HepG2 (cell line): ENCODE results near the gene TMTC2. TPM values are rescaled to one million over a fixed set of nuclear protein-coding genes. Genes with fewer than 3 reads are reported as not detected.

Experiments used
- ATAC-seq: fragments of 200-7000 bp; cut with Tn5 transposase; 3 replicates; pipeline ENCODE4 v1.9.1; 2020; ENCODE audit warnings: mild to moderate bottlenecking, moderate library complexity
- BruUV-seq: library from RNA; stranded (reverse); fragments of 400-500 nt; replicated peaks from 2 replicates; lab custom pipeline; 2021; lab: Mats Ljungman, UMichigan
- CTCF ChIA-PET: fragments of 300-600 bp; formaldehyde crosslinking; extraction: SDS; loops from one replicate; lab custom pipeline; 2021; ENCODE audit warnings: low total read pairs, inconsistent platforms, low intra/inter-chr PET ratio; lab: Yijun Ruan, JAX
- POLR2A ChIA-PET: fragments of 350-600 bp; sonication (Branson Sonifier 250); formaldehyde crosslinking; loops from one replicate; lab custom pipeline; 2020; ENCODE audit warnings: antibody characterized with exemption, inconsistent platforms; lab: Yijun Ruan, JAX
- DNase-seq: peaks from one replicate; pipeline ENCODE4 v3.0.0-alpha.2; 2015; ENCODE audit warnings: low spot score
- FAIRE-seq: peaks from 3 replicates; lab custom pipeline; 2011; peaks lifted over from hg19 to GRCh38; lab: Jason Lieb, UNC
- H2AFZ ChIP-seq: one replicate; pipeline ENCODE4 v1.6.1; 2011; ENCODE audit warnings: low read length, inconsistent platforms
- H3K27ac ChIP-seq: fragments of 300-600 bp; 3 replicates; pipeline ENCODE4 v1.8.0; 2011; ENCODE audit warnings: mixed run types, mild to moderate bottlenecking, mixed read lengths, low read length, inconsistent platforms; ENCODE audit not compliant: insufficient read depth; ENCODE audit errors: extremely low read length
- H3K27me3 ChIP-seq, 2 experiments: fragments of 200-600 bp in 1 of 2; 2 replicates in 1 of 2; 3 replicates in 1 of 2; pipeline versions ENCODE4 v1.6.0 to v1.8.0; 2011; ENCODE audit warnings: low read length in 2 of 2, mild to moderate bottlenecking in 2 of 2, moderate library complexity in 2 of 2, inconsistent platforms in 1 of 2; ENCODE audit not compliant: insufficient read depth in 2 of 2, control insufficient read depth in 1 of 2
- H3K36me3 ChIP-seq, 2 experiments: fragments of 200-600 bp in 1 of 2; replicated peaks in 1 of 2; 2 replicates in 1 of 2; 3 replicates in 1 of 2; pipeline versions ENCODE4 v1.5.1 to v1.8.0; 2011; ENCODE audit warnings: low read length in 2 of 2, inconsistent platforms in 1 of 2; ENCODE audit not compliant: insufficient read depth in 2 of 2, control insufficient read depth in 1 of 2
- H3K4me1 ChIP-seq: 2 replicates; pipeline ENCODE4 v1.5.1; 2012; ENCODE audit warnings: low read length, inconsistent platforms; ENCODE audit not compliant: insufficient read depth
- H3K4me2 ChIP-seq: 2 replicates; pipeline ENCODE4 v1.6.0; 2011; ENCODE audit warnings: low read depth, low read length, inconsistent platforms
- H3K4me3 ChIP-seq, 3 experiments: fragments of 200-600 bp in 1 of 3; sonication (generic), shearing (Covaris generic) in 1 of 3; replicated peaks in 1 of 3; 2 replicates each; pipeline ENCODE4 v1.5.1; 2011 to 2016; ENCODE audit warnings: low read length in 3 of 3, inconsistent platforms in 2 of 3, low read depth in 2 of 3, mild to moderate bottlenecking in 2 of 3, control low read depth in 1 of 3, mixed read lengths in 1 of 3; ENCODE audit not compliant: insufficient read depth in 1 of 3
- H3K79me2 ChIP-seq: one replicate; pipeline ENCODE4 v1.6.1; 2011; ENCODE audit warnings: low read length, inconsistent platforms; ENCODE audit not compliant: insufficient read depth
- H3K9ac ChIP-seq: 2 replicates; pipeline ENCODE4 v1.6.0; 2011; ENCODE audit warnings: mild to moderate bottlenecking, low read depth, low read length, inconsistent platforms; ENCODE audit not compliant: insufficient read depth
- H3K9me3 ChIP-seq: 2 replicates; pipeline ENCODE4 v1.5.1; 2012; ENCODE audit warnings: mild to moderate bottlenecking, low read length
- H4K20me1 ChIP-seq: 2 replicates; pipeline ENCODE4 v1.6.0; 2011; ENCODE audit warnings: inconsistent platforms, mild to moderate bottlenecking, low read length, moderate library complexity; ENCODE audit not compliant: insufficient read depth
- AGO1 ChIP-seq: fragments of 200-400 bp; formaldehyde crosslinking; IDR thresholded peaks from 2 replicates; pipeline ENCODE4 v1.6.1; 2017; ENCODE audit warnings: mild to moderate bottlenecking, low read depth, low read length, moderate library complexity; ENCODE audit not compliant: poor library complexity, severe bottlenecking
- MXD4 ChIP-seq: IDR thresholded peaks from 2 replicates; pipeline ENCODE4 v1.6.1; 2016; ENCODE audit warnings: mild to moderate bottlenecking, missing biosample characterization, missing genetic modification reagents
- RCOR2 ChIP-seq: IDR thresholded peaks from 2 replicates; pipeline ENCODE4 v1.6.1; 2016; ENCODE audit warnings: missing biosample characterization, missing genetic modification reagents
- RXRA ChIP-seq: sonication (generic); formaldehyde crosslinking; IDR thresholded peaks from 2 replicates; pipeline ENCODE4 v1.5.1; 2020; ENCODE audit warnings: missing genetic modification reagents
- SATB2 ChIP-seq: sonication (generic); formaldehyde crosslinking; IDR thresholded peaks from 2 replicates; pipeline ENCODE4 v1.5.0; 2020; ENCODE audit warnings: missing genetic modification reagents
- ZNF34 ChIP-seq: sonication (generic); formaldehyde crosslinking; IDR thresholded peaks from 2 replicates; pipeline ENCODE4 v1.4.0; 2020; ENCODE audit warnings: mild to moderate bottlenecking, missing genetic modification reagents, borderline replicate concordance
- ZNF570 ChIP-seq: sonication (generic); formaldehyde crosslinking; IDR thresholded peaks from 2 replicates; pipeline ENCODE4 v1.4.0; 2020; ENCODE audit warnings: mild to moderate bottlenecking, missing genetic modification reagents, borderline replicate concordance
- ZNF574 ChIP-seq: sonication (generic); formaldehyde crosslinking; IDR thresholded peaks from 2 replicates; pipeline ENCODE4 v1.4.0; 2020; ENCODE audit warnings: missing genetic modification reagents
- WGBS: methylation state at CpG from one replicate; pipeline ENCODE4 v1.1.6; 2017; ENCODE audit warnings: low lambda C conversion rate; 5-methylcytosine and 5-hydroxymethylcytosine counted together
- in situ Hi-C: cut with HindIII; loops from 2 replicates; pipeline ENCODE4 v1.10.0; 2017; ENCODE audit warnings: low pct_unique_long_range_greater_than_20kb; ENCODE audit not compliant: extremely low pct_ligation_motif_present
- intact Hi-C: fragments of 100-400 bp; cut with micrococcal nuclease; formaldehyde crosslinking; loops from one replicate; pipeline ENCODE4 v1.10.0; 2022; ENCODE audit not compliant: unreplicated experiment
- polyA plus RNA-seq, 8 experiments: library from polyadenylated mRNA; depleted of rRNA in 3 of 8; stranded (reverse) in 7 of 8; unstranded in 1 of 8; fragments of >200 nt; fragmentation: Illumina TruSeq in 4 of 8; extraction: Trizol in 4 of 8; gene quantifications; 2 replicates each; pipeline versions ENCODE4 v1.2.1 to v1.2.3, GENCODE V29; 2011 to 2016; ENCODE audit warnings: low read depth in 4 of 8, missing spikeins in 1 of 8, mixed read lengths in 1 of 8; ENCODE audit not compliant: insufficient read depth in 1 of 8
- total RNA-seq, 5 experiments: library from RNA; depleted of rRNA; stranded (reverse); fragments of >200 nt; fragmentation: Illumina TruSeq; extraction: Trizol; gene quantifications; 2 replicates each; pipeline ENCODE4 v1.2.3, GENCODE V29; 2016; ENCODE audit warnings: low read depth in 1 of 5
- TF ChIP-seq, protein P1 (sequence below): IDR thresholded peaks from 2 replicates; pipeline ENCODE4 v1.6.1; 2016; ENCODE audit warnings: missing compliant biosample characterization, missing genetic modification reagents, borderline replicate concordance

TMTC2 gene
- total and polyA plus RNA-seq, 2 of the 13 experiments (the other 11 are each of a cell fraction or from before 2014, with no cell fraction given): 0.55 to 0.63 TPM

DNA sequence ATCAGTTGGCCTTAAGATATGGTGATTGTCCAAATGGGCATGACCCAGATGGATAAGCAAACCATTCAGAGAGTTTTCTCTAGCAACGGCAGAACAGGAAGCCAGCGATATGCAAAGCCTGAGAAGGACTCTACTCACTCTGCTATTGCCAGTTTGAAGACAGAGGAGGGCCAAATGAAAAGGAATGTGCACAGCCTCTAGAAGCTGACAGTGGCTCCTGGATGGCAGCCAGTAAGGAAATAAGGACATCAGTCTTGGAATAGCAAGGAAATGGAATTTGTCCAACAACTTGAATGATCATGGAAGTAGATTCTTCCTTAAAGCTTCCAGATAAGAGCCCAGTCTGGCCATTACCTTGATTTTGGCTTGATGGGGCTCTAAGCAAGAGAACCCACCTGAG lies 60.0 kb downstream of the TMTC2 start:
- H3K4me1 ChIP-seq: no peaks in the 10 kb centered on the region
- CTCF ChIA-PET: no interaction called here
- ATAC-seq: no peak
- TF ChIP-seq RXRA (CRISPR knock-in tag): no peak
- TF ChIP-seq ZNF570 (CRISPR knock-in tag): no peak
- TF ChIP-seq, all 625 proteins: peak for 0
- DNase-seq (no peak), FAIRE-seq (no peak)
- H3K27ac ChIP-seq: no peak overlapping the region
- in situ Hi-C loops (no loop called here), intact Hi-C loops (no loop called here)
- no peaks in the 10 kb centered on the region for H3K27me3 ChIP-seq
- H3K4me3 ChIP-seq: no peak overlapping the region
- no peaks in the 10 kb centered on the region for H3K79me2 ChIP-seq
- POLR2A ChIA-PET: no interaction called here
- WGBS: 4% methylated on average over 2 of the region's 2 CpGs
- H3K9me3 ChIP-seq: no peaks in the 10 kb centered on the region
- no TSS peak for BruUV-seq
- no peaks in the 10 kb centered on the region for H3K36me3 ChIP-seq
- no peak overlapping the region for H2AFZ ChIP-seq
- H3K9ac ChIP-seq: no peak overlapping the region
- no peaks in the 10 kb centered on the region for H4K20me1 ChIP-seq
- no peak overlapping the region for H3K4me2 ChIP-seq

- intact Hi-C loops (no loop called here), in situ Hi-C loops (no loop called here)
- ATAC-seq (no peak), DNase-seq (no peak), FAIRE-seq (no peak)
- Histone ChIP-seq H3K79me2 (no peaks in the 10 kb centered on the region), H3K27ac (no peak overlapping the region), H3K36me3 (no peaks in the 10 kb centered on the region), H3K4me1 (no peaks in the 10 kb centered on the region), H3K9ac (no peak overlapping the region), H3K27me3 (no peaks in the 10 kb centered on the region), H3K9me3 (no peaks in the 10 kb centered on the region), H4K20me1 (no peaks in the 10 kb centered on the region), H3K4me3 (no peak overlapping the region), H3K4me2 (no peak overlapping the region), H2AFZ (no peak overlapping the region)
- BruUV-seq: no TSS peak
- ChIA-PET CTCF (no interaction called here), POLR2A (no interaction called here)
- 20% methylated on average over 4 of the region's 4 CpGs for WGBS
- TF ChIP-seq ZNF574 (CRISPR knock-in tag) (no peak), AGO1 (no peak), SATB2 (CRISPR knock-in tag) (no peak), ZNF34 (CRISPR knock-in tag) (no peak), MXD4 (CRISPR knock-in tag) (no peak), RCOR2 (CRISPR knock-in tag) (no peak)
- TF ChIP-seq, protein P1, sequence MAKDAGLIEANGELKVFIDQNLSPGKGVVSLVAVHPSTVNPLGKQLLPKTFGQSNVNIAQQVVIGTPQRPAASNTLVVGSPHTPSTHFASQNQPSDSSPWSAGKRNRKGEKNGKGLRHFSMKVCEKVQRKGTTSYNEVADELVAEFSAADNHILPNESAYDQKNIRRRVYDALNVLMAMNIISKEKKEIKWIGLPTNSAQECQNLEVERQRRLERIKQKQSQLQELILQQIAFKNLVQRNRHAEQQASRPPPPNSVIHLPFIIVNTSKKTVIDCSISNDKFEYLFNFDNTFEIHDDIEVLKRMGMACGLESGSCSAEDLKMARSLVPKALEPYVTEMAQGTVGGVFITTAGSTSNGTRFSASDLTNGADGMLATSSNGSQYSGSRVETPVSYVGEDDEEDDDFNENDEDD (CRISPR knock-in tag): no peak
Observed at GRCh38 chr12:82749015-82749414, 62.3 kb downstream of the TMTC2 start.
